Measurements from ENCODE around the gene SLAMF7. TPM values are rescaled to one million over a fixed set of nuclear protein-coding genes. Genes with fewer than 3 reads are reported as not detected.

The SLAMF7 gene
- total RNA-seq, 1 donor from 2014 or later: 0.16 TPM

DNA sequence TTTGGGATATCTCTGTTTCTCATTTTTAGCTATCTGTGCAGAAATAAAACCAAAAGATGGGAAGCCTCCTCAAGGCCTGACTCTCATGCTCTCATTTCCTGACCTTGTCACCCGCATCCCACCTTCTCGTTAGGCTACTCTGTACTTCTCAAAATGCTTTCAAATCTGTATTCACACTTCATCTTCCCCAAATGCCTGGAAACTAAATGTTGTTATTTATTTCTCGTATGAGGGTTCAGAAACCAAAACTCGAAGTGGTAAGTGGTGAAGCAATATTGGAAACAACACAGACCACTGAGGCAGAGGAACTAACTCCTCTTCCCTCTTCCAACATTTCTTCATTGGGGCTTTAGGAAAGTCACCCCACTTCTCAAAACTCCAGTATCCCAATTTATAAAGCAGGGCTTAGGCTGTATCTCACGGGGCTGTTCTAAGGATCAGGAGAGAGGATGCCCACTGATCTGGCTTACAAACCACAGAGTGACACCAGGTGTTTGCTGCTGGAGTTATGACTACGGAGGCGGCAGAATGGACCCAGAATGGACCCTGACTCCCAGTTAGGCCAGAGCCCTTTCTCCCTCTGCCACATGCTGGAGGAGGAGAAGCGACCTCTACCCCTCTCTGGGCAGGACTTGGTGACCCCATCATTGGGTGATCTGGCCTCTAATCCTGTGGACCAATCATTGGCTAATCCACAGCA lies 3.5 kb downstream of the SLAMF7 start:
- intact Hi-C loops (cut with DNase I): no loop called here
- no peak for ATAC-seq (ENCODE audit: poor library complexity)

DNA sequence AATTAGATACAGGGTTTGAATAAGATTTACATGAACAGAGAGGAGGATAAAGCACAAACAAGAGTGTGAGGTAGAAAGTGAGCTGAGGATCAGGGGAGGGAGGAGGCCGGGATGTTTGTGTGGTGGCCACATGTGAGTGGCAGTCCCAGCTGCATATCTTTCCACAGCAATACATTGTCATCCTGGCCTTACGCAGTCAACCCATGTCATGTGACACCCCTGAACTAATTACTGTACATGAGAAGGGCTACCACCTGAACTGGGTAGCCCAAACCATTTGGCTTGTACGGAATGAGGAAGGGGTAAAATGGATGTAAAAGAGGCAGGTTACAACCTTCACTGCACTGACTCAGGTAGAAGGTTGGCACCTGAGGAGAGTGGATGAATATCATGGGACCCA lies 4.2 kb downstream of the SLAMF7 start:
- intact Hi-C loops (cut with DNase I): no loop called here
- ATAC-seq (ENCODE audit: poor library complexity) (no peak), DNase-seq (no peak)

More for the DNA sequence above, 3.5 kb downstream of the SLAMF7 start:
- DNase-seq: no peak

DNA sequence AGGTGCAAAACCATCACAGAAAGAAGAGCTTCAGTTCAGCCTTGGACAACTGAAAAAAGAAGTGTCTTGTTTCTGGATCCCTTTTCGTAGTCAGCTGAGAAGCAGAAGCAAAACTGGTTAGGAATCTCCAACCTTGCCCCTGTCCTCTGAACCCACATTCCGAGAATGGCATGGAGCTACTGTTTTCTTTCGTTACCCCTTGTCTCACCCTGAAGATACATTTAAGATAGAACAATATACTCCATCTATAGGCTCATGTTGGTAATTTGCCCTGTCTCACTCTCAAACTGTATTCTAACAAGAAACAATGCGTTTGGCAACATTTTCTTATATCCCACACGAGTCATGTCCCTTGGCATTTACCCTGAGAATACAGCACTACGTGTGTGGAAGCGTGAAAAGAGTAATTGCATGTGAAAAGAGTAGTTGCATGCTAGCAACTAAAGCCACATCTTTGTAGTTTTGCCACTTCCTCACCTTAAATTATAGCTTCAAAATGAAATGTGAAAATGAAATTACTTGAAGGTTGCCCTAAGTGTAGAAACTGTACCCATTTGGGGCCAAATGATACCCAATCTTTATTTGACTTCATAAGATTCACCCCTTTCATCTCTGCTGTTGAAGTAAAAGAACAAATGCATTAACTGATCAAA lies 5.3 kb downstream of the SLAMF7 start:
- intact Hi-C loops (cut with DNase I): no loop called here
- ATAC-seq (ENCODE audit: poor library complexity) (no peak), DNase-seq (no peak)

DNA sequence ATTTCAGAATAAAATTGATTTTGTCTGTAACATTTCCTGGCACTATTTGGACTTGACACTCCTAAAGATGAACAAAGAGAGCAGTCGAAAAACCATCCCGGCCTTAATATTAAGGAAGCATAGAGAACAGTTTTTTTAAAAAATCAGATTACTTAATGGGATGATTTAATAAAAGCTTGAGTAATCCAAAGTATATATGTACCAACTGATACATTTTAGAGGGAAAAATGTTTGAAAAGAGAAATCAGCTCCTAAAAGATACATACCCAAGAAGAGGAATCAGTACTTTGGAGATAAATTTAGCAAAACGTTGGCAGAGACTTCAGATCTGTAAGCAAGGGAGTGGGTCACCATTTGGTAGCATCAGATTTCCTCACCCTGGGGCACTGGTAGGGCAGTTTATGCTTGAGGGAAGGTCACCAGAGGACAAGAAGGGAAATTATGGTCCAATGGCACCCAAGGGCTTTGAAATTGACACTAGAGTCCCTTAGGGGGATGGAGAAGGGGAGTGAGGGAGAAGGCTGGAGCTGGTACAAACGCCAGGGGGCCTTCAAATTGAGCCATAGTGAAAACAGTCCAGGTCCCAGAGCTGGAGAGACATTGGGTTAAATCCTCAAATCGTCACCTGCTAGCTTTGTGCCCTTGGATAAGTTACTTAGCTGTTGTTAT lies 5.9 kb downstream of the SLAMF7 start:
- ATAC-seq (ENCODE audit: poor library complexity) (no peak), DNase-seq (no peak)
- intact Hi-C loops (cut with DNase I): no loop called here

DNA sequence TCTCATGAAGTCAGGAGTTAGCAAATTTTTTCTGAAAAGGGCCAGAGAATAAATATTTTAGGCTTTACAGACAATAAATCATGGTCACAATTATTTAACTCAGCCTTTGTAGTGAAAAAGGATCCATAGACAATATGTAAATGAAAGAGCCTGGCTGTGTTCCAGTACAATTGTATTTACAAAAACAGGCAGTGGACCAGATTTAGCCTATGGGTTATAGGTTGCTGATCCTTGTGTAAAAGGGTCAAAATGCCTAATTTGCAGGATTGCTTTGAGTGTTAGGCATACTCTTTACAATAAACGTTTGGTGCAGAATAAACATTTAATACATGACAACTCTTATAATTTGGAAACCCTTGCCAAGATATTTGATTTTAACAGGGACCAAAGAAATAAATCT lies 6.5 kb downstream of the SLAMF7 start:
- intact Hi-C loops (cut with DNase I): no loop called here
- no peak for ATAC-seq (ENCODE audit: poor library complexity)
- no peak for DNase-seq

DNA sequence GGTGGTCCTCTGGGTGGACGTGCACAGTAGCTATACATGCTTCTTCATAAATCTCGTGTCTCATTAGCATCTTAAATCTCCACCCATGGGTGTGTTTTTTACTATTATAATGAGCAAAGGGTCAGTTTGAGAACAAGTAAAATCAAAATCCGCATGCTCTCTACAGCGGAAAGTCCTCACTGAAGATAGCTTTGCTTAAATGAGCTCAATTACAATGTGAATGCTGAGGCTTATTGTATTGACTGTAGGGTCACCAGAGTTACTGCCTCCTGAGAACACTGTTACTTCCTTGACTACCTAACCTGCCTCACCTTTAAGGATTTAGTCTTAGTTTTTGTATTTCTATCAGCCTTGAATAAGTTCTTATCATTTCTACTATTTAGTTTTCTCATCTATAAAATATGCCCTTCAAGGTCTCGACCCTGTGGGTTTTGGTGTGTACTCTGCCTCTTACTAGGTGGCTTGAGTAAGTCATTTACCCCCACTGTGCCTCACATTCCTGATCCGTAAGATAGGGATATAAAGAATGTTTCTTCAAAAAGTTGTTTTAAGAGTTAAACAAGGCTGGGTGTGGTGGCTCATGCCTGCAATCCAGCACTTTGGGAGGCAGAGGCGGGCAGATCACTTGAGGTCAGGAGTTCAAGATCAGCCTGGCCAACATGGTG lies 7.9 kb downstream of the SLAMF7 start:
- no peak for ATAC-seq (ENCODE audit: poor library complexity)
- intact Hi-C loops (cut with DNase I): no loop called here

DNA sequence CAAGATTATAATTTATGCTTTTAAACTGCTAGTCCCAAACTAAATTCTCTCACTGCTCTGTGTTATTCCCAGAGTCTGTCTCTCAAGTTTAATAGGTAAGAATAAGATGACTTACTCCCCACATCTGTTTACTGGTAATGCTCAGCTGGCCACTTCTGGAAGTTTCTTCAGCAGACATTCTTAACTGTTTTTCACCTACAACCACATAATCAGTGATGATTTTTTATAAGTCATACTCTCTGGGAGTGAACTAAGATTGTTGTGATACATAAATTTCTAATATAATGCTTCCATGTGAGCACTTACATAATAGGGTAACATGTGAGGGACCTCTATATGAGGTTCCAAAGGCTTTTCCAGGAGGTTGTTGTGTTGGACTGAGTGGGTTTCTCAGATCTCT lies 8.7 kb downstream of the SLAMF7 start:
- intact Hi-C loops (cut with DNase I): no loop called here
- ATAC-seq (ENCODE audit: poor library complexity): no peak
- DNase-seq: no peak

More for the DNA sequence above, 7.9 kb downstream of the SLAMF7 start:
- no peak for DNase-seq

DNA sequence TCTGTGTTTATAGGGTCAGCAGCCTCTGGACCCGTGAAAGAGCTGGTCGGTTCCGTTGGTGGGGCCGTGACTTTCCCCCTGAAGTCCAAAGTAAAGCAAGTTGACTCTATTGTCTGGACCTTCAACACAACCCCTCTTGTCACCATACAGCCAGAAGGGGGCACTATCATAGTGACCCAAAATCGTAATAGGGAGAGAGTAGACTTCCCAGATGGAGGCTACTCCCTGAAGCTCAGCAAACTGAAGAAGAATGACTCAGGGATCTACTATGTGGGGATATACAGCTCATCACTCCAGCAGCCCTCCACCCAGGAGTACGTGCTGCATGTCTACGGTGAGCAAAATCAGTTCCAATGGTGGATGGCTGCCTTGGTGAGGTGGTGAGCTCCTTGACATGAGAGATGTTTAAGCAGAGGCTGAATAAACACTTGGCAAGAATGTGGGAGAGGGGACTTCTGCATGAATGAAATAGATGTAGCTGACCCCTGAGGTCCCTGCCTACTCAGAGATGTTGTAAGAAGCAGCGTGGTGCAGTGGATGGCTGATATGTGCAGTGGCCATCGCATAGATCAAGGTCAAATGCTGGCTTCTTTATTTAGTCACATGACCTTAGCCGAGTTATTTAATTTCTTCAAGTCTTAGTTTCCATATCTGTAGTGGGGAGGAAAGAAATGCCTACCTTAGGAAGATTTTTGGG lies 9.3 kb downstream of the SLAMF7 start:
- DNase-seq: no peak
- intact Hi-C loops (cut with DNase I): no loop called here
- no peak for ATAC-seq (ENCODE audit: poor library complexity)

DNA sequence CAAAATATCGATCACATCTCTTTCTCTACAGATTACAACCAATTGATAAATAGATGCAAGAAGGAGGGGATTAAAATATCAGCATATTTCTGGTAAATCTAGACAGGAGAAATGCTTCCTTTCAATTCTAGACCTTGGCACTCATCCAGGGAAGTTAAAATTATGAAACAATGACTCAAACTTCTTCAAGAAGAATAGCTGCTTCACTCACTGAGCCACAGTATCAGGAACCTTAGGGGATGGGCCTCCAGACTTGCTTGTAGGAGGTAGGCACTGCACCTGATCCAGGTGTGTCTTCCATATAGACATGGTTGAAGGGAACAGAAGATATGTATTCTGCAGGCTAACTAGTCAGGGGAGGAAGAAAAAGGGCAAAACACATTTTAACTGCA lies 9.8 kb downstream of the SLAMF7 start:
- intact Hi-C loops (cut with DNase I): no loop called here
- DNase-seq (no peak), ATAC-seq (ENCODE audit: poor library complexity) (no peak)

DNA sequence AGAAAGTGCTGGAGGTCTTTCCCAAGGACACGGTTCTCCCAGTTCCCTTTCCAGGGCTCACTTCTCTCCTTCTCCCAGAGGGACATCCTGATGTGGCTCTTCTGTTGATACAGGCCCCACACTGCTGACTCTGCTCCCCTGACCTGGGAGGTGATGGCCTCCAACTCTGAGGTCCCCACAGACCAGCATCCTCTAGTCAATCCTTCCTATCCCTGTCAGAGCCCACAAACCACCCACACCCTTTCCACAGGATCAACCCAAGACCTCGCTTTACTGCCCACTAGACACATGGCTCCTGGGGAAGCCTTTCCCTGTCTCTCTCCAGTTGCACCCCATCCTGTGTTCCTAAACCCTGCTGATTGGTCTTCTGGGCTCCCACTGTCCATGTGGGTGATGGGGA lies 11.6 kb downstream of the SLAMF7 start:
- intact Hi-C loops (cut with DNase I): no loop called here
- DNase-seq: no peak
- ATAC-seq (ENCODE audit: poor library complexity): no peak

DNA sequence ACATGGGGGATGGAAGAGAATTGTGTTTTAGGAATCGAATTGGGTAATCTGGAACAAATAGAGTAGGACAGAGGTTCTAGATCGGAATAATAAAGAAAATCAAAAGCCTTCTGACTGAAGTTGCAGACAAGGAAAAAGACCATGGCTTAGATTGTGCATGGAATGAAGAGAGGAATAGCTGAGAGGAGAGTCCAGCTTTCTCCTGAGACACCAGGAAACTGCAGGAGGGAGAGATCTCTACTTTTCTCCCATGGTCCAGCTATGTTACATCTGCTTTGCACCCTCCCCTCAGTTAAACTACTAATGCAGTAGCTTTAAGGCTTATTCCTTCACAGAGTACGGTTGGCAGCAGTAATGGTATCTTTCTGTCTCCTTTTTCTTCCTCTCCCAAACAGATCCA lies 13.4 kb downstream of the SLAMF7 start:
- DNase-seq: no peak
- intact Hi-C loops (cut with DNase I): no loop called here

DNA sequence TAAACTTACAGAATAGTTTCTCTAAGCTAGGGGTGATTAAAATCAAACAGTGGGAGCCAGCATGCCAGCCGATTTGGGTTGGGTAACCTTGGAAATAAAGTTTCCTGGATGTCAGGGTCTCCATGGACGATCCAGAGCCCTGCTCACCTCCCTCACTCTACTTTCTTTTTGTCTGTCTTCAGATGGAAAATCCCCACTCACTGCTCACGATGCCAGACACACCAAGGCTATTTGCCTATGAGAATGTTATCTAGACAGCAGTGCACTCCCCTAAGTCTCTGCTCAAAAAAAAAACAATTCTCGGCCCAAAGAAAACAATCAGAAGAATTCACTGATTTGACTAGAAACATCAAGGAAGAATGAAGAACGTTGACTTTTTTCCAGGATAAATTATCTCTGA lies 13.9 kb downstream of the SLAMF7 start:
- DNase-seq: no peak
- intact Hi-C loops (cut with DNase I): no loop called here
- no peak for ATAC-seq (ENCODE audit: poor library complexity)

More for the DNA sequence above, 13.4 kb downstream of the SLAMF7 start:
- ATAC-seq (ENCODE audit: poor library complexity): no peak

DNA sequence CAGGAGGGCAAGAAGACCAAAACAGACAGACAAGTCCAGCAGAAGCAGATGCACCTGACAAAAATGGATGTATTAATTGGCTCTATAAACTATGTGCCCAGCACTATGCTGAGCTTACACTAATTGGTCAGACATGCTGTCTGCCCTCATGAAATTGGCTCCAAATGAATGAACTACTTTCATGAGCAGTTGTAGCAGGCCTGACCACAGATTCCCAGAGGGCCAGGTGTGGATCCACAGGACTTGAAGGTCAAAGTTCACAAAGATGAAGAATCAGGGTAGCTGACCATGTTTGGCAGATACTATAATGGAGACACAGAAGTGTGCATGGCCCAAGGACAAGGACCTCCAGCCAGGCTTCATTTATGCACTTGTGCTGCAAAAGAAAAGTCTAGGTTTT lies 14.5 kb downstream of the SLAMF7 start:
- intact Hi-C loops (cut with DNase I): no loop called here

DNA sequence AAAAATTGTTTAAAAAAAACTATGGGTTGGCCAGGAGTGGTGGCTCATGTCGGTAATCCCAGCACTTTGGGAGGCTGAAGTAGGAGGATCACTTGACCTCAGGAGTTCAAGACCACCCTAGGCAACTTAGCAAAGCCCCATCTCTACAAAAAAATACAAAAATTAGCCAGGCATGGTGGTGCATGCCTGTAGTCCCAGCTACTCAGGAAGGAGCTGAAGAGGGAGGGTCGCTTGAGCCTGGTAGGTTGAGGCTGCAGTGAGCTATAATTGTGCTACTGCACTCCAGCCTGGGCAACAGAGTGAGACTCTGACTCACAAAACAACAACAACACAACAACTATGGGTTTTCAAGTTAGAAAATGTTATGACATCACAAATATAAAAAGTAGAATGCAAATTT lies 16.4 kb downstream of the SLAMF7 start:
- intact Hi-C loops (cut with DNase I): no loop called here
- no peak for ATAC-seq (ENCODE audit: poor library complexity)
- no peak for DNase-seq

More for the DNA sequence above, 14.5 kb downstream of the SLAMF7 start:
- ATAC-seq (ENCODE audit: poor library complexity) (no peak), DNase-seq (no peak)

DNA sequence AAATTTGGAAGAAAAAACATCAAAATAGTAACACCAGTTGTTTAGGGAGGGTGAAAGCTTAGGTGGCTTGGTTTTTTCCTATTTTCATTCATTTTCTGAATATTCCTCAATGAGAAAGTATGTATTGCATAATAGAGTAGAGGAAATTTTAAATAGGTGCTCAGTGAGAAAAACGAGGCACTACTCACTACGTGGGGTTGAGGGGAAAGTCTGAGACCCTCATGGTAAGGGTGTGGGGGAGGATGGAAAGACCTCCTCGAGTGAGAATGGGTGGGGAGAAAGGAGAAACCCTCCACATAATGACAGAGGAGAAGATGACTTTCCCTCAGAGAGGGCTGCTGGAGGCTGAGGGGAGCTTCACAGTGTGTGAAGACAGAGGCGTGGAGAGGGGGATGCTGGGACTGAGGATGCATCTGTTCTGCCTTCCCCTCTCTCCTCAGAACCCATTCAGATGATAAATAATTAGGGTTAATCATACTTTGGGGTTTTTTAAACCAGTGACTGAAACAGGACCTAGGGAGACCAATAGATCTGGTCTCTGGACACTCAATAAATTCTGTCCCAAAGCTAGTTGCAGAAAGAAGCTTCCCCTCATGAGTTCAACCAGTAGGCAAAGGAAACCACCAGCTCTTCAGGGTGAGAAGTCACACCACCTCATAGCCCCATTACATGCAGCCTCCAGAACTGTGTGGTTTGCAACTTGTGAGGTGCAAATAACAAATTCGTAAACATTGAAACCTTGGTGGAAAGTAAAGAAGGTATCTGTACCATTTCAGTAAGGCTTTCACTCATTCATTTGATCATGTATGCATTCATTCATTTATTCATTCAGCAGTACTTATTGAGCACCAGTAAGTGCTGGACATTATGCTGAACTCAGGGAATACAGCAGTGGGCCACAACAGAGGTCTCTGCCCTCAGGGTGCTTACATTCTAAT lies 17.1 kb downstream of the SLAMF7 start:
- intact Hi-C loops (cut with DNase I): no loop called here
- DNase-seq (no peak), ATAC-seq (ENCODE audit: poor library complexity) (no peak)

DNA sequence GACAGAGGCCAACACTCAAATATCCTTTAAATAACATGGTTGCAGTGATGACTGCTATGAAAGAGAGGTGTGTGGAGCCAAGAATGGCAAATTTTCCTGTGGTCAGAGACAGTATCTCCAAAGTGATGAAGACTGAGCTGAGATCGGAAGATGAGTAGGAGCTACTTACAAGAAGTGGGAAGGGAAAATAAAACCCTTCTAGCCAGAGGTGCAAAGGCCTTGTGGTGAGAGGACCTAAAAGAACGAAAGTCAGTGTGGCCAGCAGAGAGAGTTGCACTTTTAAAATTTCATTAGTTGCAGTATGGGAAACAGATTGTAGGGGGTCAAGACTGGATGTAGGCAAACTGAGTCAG lies 17.8 kb downstream of the SLAMF7 start:
- intact Hi-C loops (cut with DNase I): no loop called here
- ATAC-seq (ENCODE audit: poor library complexity): no peak
- no peak for DNase-seq

DNA sequence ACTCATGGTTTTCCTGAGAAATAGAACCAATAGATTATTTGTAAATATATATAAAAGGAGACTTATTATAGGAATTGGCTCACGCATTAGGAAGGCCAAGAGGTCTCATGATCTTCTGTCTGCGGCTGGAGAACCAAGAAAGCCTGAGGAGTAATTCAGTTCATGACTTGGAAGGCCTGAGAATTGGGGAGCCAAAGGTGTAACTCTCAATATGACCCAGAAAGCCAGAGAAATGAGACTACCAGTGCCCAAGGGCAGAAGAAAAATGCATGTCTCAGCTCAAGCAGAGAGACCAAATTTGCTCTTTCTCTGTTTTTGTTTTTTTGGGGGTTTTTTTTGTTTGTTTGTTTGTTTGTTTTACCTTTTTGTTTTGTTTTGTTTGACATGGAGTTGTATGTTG lies 19.5 kb downstream of the SLAMF7 start:
- no peak for ATAC-seq (ENCODE audit: poor library complexity)
- DNase-seq: no peak
- intact Hi-C loops (cut with DNase I): no loop called here

DNA sequence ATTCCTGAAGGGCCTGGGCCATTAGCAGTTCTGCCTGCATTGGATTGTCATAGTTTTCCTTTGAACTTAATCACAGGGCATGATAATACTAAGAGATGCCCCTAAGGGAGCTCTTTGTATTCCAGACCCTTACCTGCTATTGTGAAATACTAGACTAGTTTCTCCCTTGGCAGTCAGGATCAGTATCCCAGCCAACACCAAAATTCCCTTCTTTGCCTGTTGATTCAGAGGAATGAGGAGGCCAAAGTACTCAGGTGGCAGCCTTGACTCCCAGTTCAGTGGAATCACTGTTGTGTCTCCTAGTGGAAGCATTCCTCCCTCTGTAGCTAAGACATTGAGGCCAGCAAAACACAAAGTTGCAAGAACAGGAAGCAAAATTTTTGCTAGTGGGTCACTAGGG lies 20.7 kb downstream of the SLAMF7 start:
- no peak for DNase-seq
- no peak for ATAC-seq (ENCODE audit: poor library complexity)

More for the DNA sequence above, 20.7 kb downstream of the SLAMF7 start:
- intact Hi-C loops (cut with DNase I): no loop called here

All from Right ventricle myocardium superior (tissue), 1 donor.